ENCODE data around the gene CA14.

Gene CA14

GRCh38 chr1:150293433-150294253 lies 36.1 kb downstream of the CA14 start, which contains the start of gene MRPS21 (continued):
- TF ChIP-seq ZNF518A (tag by site-specific recombination; conservative IDR thresholded peaks at IDR 0.05; ENCODE audit: low read depth) (peak; percentile 99), KLF17 (tag by site-specific recombination; IDR thresholded peaks at IDR 0.05) (peak; percentile 50; the same call in 1 of the 2 replicates), ZNF658 (tag by site-specific recombination; IDR thresholded peaks at IDR 0.05) (no peak), ZNF830 (tag by site-specific recombination; IDR thresholded peaks at IDR 0.05; ENCODE audit: low read depth) (no peak), ZBTB17 (tag by site-specific recombination; IDR thresholded peaks at IDR 0.05) (peak; percentile 96), PRDM1 (tag by site-specific recombination; IDR thresholded peaks at IDR 0.05) (peak; percentile 90), ZBTB26 (tag by site-specific recombination; optimal IDR thresholded peaks at IDR 0.05) (peak; percentile 66), GLIS1 (tag by site-specific recombination; IDR thresholded peaks at IDR 0.05) (no peak), ZIC2 (tag by site-specific recombination; IDR thresholded peaks at IDR 0.05) (no peak), MYNN (tag by site-specific recombination; IDR thresholded peaks at IDR 0.05; ENCODE audit: borderline replicate concordance) (peak; percentile 71), ZNF174 (tag by site-specific recombination; IDR thresholded peaks at IDR 0.05) (no peak), GLI4 (tag by site-specific recombination; IDR thresholded peaks at IDR 0.05) (no peak), ZBTB8A (tag by site-specific recombination; IDR thresholded peaks at IDR 0.05) (peak; percentile 36), ZNF362 (tag by site-specific recombination; IDR thresholded peaks at IDR 0.05) (no peak), ZNF211 (tag by site-specific recombination; IDR thresholded peaks at IDR 0.05; ENCODE audit: low read depth) (no peak), GLI2 (tag by site-specific recombination; IDR thresholded peaks at IDR 0.05; ENCODE audit: borderline replicate concordance, low read depth) (no peak; the same call in 1 of the 2 replicates), ZNF629 (tag by site-specific recombination; IDR thresholded peaks at IDR 0.05) (peak; percentile 92), ELK4 (IDR thresholded peaks at IDR 0.05; ENCODE audit: borderline replicate concordance, low read depth, low read length) (peak; percentile 60; the same call in 1 of the 2 replicates), ZBTB11 (tag by site-specific recombination; conservative IDR thresholded peaks at IDR 0.05; ENCODE audit: low read depth) (peak; percentile 96), KLF8 (tag by site-specific recombination; IDR thresholded peaks at IDR 0.05) (peak; percentile 66; the same call in 1 of the 2 replicates), ZNF561 (tag by site-specific recombination; IDR thresholded peaks at IDR 0.05; ENCODE audit: borderline replicate concordance) (peak; percentile 70; the same call in 1 of the 2 replicates), ZNF660 (tag by site-specific recombination; IDR thresholded peaks at IDR 0.05) (peak; percentile 36; the same call in 1 of the 2 replicates)
